Measurements from ENCODE around the gene CIAO1. TPM values are rescaled to one million over a fixed set of nuclear protein-coding genes. Genes with fewer than 3 reads are reported as not detected.
A peak's percentile ranks its signal among the peaks of the same experiment; 100 is the strongest.
"Not testable (repeated sequence)": the region's sequence is repeated elsewhere in the genome, so short reads cannot be mapped to it uniquely, and the experiment has no call there.

The CIAO1 gene
- total RNA-seq, 2 experiments from 2014 or later = 67.0 to 76.8 TPM

DNA sequence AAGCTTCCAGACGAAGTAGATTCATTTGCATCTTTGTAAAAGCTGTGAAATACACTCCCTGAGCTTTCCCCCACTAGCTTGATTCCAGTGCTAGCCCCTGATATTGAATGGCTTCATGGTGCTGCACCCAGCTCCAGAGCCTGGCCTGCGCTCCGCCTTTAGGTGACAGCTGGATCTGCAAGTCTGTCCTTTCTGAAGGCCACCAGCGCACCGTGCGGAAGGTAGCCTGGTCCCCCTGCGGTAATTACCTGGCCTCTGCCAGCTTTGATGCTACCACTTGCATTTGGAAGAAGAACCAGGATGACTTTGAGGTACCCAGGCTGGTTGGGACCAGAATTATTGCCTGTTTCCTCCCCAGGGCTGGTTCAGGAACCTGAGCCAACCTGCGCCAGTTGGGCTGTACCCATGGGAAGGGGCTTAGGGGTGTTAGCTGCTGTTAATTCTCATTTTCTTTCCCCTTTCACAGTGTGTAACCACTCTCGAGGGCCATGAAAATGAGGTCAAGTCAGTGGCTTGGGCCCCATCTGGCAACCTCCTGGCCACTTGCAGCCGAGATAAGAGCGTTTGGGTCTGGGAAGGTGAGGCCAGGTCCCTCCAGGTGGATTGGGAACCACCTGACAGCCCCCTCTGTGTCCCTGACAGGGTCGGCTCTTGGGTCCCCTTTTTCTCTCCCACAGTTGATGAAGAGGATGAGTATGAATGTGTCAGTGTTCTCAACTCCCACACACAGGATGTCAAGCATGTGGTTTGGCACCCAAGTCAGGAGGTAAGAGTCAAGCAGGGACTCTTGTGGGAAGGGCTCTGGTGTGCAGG, 1.3 kb downstream of the CIAO1 start:
- H3K4me3 Mint-ChIP-seq = peak overlapping the region; percentile 96
- peak overlapping the region; percentile 81 for H3K27ac Mint-ChIP-seq
- peaks cover 39% of the 10 kb centered on the region for H3K4me1 Mint-ChIP-seq
- H3K36me3 Mint-ChIP-seq = peaks cover 32% of the 10 kb centered on the region
- CTCF ChIA-PET = interaction anchor here (0.6 to 2.8 kb wide), 18 partner anchors 17 to 878 kb away, joined by 3 to 19 read pairs (median 4); partner anchors contain the start of genes ASTL and STARD7
- ATAC-seq (no peak), DNase-seq (peak; percentile 75)
- no peaks in the 10 kb centered on the region for H3K27me3 Mint-ChIP-seq
- H3K9me3 Mint-ChIP-seq (ENCODE audit: low read depth) = no peaks in the 10 kb centered on the region

DNA sequence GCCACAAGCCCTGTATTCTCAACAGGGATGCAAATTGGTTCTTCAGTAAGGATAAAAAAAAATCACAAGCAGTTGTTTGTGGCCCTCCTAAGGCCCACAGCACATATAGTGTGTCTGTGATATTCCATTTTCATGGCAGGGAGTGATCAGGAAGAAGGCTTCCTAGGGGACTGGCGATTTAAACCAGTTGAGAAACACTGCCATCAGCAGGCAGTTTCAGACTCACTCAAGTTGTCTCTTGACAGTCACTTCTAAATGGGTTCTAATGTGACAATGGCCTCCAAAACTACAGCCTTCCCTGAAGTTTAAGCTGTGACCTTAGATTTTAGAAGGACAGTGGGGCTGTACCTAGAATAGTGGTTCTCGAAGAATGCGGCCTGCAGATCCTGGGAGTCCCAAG, 6.0 kb downstream of the CIAO1 start:
- CTCF ChIA-PET = interaction anchor here (1.1 kb wide), 1 partner anchor 64 kb away, joined by 3 read pairs; the partner anchor contains the start of gene NCAPH
- peaks cover 45% of the 10 kb centered on the region for H3K36me3 Mint-ChIP-seq

DNA sequence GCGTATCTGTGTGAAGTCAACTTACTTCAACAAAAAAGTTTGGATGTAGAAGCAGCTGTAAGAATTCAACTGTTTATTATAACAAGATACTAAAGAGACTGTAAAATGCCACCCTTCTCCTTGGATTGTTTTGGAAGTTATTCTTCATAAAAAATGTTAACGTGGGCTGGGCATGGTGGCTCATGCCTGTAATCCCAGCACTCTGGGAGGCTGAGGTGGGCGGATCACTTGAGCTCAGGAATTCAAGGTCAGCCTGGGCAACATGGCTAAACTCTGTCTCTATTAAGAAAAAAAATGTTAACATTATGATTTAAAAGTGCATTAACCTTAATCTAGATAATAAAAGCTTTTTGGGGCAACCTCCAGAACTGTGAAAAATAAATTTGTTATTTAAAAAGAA, 7.7 kb downstream of the CIAO1 start:
- CTCF ChIA-PET = interaction anchor here (0.7 to 1.3 kb wide), 3 partner anchors 62 to 559 kb away, joined by 3 to 4 read pairs (median 3); no protein-coding TSS in a partner anchor
- Mint-ChIP-seq H3K36me3 (peaks cover 52% of the 10 kb centered on the region), H3K27ac (no peak overlapping the region), H3K27me3 (no peaks in the 10 kb centered on the region), H3K4me1 (peaks cover 4% of the 10 kb centered on the region), H3K9me3 (ENCODE audit: low read depth) (no peaks in the 10 kb centered on the region), H3K4me3 (no peak overlapping the region)
- DNase-seq (no peak), ATAC-seq (no peak)

More for the DNA sequence above, 6.0 kb downstream of the CIAO1 start:
- no peak for ATAC-seq
- no peak for DNase-seq
- H3K4me1 Mint-ChIP-seq = peaks cover 19% of the 10 kb centered on the region
- no peak overlapping the region for H3K4me3 Mint-ChIP-seq
- H3K27ac Mint-ChIP-seq = no peak overlapping the region
- H3K27me3 Mint-ChIP-seq = no peaks in the 10 kb centered on the region
- H3K9me3 Mint-ChIP-seq (ENCODE audit: low read depth) = no peaks in the 10 kb centered on the region

DNA sequence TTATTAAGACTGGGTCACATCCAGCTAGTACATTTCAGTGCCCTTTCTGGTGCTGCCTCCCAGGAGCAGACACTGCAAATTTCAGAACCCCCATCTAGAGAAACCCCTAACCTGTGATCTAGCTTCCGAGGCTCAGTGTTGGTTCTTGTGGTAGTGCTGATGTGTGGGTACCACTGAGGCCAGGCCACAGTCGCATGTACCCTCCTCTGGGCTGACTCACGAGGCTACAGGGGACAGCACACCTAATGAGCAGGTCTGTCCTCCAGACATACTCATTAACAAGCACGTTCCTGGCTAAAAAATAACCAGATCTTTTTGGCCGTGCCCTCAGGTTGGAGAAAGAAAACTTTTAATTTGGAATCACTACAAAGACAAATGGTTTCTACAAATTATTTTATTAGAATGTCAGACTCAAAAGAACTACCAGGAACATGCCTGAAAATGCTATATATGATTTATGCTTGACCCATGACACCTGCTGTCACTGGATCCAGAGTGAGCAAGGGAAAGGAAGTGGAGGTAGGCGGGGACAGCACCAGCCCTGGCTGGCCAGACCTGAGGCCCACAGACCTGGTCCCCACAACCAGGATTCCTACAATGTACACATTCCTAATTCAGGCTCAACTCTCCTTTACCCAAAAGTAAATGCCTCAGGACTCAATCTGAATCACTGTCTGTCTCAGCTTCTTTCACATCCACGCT, 8.5 kb downstream of the CIAO1 start:
- no peak for DNase-seq
- CTCF ChIA-PET = no interaction called here
- H3K9me3 Mint-ChIP-seq (ENCODE audit: low read depth) = no peaks in the 10 kb centered on the region
- H3K4me1 Mint-ChIP-seq = peaks cover 4% of the 10 kb centered on the region
- H3K36me3 Mint-ChIP-seq = peaks cover 57% of the 10 kb centered on the region
- peak overlapping the region; percentile 36 for H3K27ac Mint-ChIP-seq
- no peak for ATAC-seq
- no peaks in the 10 kb centered on the region for H3K27me3 Mint-ChIP-seq
- no peak overlapping the region for H3K4me3 Mint-ChIP-seq

DNA sequence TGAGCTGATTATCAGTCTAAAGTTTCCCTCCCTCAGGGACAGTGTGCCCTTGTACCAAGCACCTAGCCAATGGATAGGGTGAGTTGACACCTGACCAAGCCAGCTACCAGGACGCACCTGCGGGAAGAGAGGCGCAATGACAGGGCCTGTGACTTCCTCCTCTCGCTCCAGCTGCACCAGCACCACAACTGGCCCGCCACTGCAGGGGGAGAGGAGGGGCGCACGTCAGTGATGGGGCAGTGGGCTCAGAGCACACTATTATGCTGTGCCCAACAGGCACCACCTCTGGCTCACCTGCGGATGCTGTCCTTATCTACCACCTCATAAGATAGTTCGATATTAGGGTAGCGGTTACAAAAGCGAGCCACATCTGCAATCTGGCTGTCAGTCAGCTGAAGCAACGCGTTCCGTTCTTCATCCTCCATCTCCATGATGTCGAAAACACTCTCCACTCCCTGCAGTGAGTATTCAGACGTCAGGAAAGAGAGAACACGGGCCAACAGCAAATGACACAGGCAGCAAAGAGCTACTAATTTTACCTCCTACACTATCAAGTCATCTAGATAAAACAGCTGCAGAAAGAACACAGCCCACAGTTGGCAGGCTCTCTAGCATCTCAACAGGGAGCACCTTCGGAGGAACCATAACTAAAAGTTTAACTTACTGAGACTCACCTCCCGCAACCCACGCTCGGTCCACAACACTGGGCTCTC, 10.9 kb downstream of the CIAO1 start:
- CTCF ChIA-PET = no interaction called here
- Mint-ChIP-seq H3K4me1 (peaks cover 4% of the 10 kb centered on the region), H3K27ac (no peak overlapping the region), H3K27me3 (no peaks in the 10 kb centered on the region), H3K9me3 (ENCODE audit: low read depth) (no peaks in the 10 kb centered on the region), H3K36me3 (peaks cover 60% of the 10 kb centered on the region), H3K4me3 (no peak overlapping the region)
- DNase-seq = no peak
- ATAC-seq = no peak

DNA sequence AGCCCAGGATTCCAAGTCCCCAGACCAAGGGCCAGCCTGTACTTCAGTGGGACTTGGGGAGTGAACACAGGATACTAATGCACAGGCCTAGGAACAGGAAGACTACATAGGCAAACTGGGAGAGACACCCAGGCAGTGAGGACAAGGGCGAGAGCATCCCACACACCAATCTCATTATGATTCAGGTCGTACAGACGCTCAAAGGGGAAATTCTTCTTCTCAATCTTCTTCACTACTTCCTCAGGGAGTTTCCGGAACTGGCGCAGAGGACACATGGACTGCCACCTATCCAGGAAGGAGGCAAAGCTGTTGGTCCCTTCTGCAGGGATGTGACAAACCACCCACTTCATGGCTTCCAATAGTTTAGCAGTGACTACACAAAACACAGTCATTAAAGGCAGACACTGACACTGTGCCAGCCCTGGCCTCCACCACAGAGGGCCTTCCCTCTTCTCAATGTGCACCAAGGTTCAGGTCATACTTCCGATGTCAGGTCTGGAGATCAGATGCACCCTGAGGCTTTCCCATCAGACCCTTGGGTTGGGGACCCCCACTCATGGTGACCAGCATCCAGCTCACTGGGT, 21.3 kb downstream of the CIAO1 start:
- Mint-ChIP-seq H3K4me1 (no peaks in the 10 kb centered on the region), H3K27me3 (no peaks in the 10 kb centered on the region), H3K36me3 (peaks cover 79% of the 10 kb centered on the region), H3K27ac (no peak overlapping the region), H3K4me3 (no peak overlapping the region), H3K9me3 (ENCODE audit: low read depth) (no peaks in the 10 kb centered on the region)
- ATAC-seq (no peak), DNase-seq (no peak)
- CTCF ChIA-PET = interaction anchor here (1.1 kb wide), 1 partner anchor 8 kb away, joined by 3 read pairs; no protein-coding TSS in a partner anchor

DNA sequence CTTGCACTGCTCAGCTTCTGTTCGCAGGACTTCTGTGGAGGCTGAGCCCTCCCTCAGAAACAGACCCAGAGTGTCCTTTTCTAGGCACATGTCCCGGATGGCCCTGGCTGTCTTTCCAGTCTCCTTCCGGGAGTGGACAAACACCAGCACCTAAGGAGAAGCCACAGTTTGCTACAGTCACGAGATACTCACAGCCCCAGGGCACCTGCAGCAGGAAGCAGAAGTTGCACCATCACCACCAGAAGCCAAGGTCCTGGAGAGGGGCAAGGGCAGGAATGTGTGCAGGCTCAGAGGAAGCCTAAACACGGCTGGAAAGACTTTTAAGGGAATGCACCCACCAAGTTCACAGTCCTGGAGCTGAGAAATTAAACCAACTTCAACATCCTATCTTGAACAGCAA, 25.7 kb downstream of the CIAO1 start:
- CTCF ChIA-PET = interaction anchor here (0.9 kb wide), 1 partner anchor 118 kb away, joined by 3 read pairs; no protein-coding TSS in a partner anchor

DNA sequence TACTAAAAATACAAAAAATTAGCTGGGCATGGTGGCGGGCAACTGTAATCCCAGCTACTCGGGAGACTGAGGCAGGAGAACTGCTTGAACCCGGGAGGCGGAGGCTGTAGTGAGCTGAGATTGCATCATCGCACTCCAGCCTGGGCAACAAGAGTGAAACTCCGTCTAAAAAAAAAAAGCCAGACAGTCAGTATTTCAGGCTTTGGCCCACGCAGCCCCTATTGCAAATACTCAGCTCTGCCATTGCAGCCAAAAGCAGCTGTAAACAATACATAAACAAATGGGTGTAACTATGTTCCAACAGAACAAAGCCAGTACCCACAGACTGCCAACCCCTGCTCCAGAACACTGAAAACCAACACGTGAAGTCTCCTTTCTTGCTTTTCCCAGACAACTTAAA, 28.2 kb downstream of the CIAO1 start:
- H3K36me3 Mint-ChIP-seq = peaks cover 86% of the 10 kb centered on the region
- CTCF ChIA-PET = interaction anchor here (0.6 to 1.1 kb wide), 3 partner anchors 27 to 54 kb away, joined by 3 to 6 read pairs (median 3); no protein-coding TSS in a partner anchor
- H3K27ac Mint-ChIP-seq; H3K4me3 Mint-ChIP-seq; H3K4me1 Mint-ChIP-seq; DNase-seq; H3K9me3 Mint-ChIP-seq (ENCODE audit: low read depth); H3K27me3 Mint-ChIP-seq; ATAC-seq: not testable (repeated sequence)

More for the DNA sequence above, 25.7 kb downstream of the CIAO1 start:
- ATAC-seq = no peak
- Mint-ChIP-seq H3K27me3 (no peaks in the 10 kb centered on the region), H3K4me1 (no peaks in the 10 kb centered on the region), H3K9me3 (ENCODE audit: low read depth) (no peaks in the 10 kb centered on the region), H3K36me3 (peaks cover 80% of the 10 kb centered on the region), H3K27ac (no peak overlapping the region), H3K4me3 (no peak overlapping the region)
- DNase-seq = no peak

DNA sequence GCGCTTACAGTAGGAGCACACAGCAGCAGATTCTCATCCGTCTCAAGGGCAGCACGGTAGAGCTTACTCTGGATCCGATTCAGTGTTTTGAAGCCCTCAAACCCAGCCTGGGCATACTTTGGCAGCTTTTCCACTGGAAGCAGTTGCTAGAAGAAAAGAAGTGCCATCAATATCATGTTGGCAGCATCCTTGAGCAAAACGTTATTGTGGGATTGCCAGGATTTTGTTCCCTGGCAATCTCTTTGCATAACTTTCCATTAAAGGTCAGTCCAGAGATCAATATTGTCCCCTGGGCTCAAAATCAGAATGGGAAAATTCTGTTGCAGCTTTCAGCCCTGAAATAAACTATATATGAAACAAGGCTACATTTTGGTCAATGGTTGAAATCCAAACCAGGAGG, 30.9 kb downstream of the CIAO1 start:
- H3K9me3 Mint-ChIP-seq (ENCODE audit: low read depth) = no peaks in the 10 kb centered on the region
- H3K36me3 Mint-ChIP-seq = peaks cover 77% of the 10 kb centered on the region
- peaks cover 12% of the 10 kb centered on the region for H3K4me1 Mint-ChIP-seq
- CTCF ChIA-PET = no interaction called here
- no peak overlapping the region for H3K4me3 Mint-ChIP-seq
- H3K27me3 Mint-ChIP-seq = no peaks in the 10 kb centered on the region
- DNase-seq (no peak), ATAC-seq (no peak)
- no peak overlapping the region for H3K27ac Mint-ChIP-seq

DNA sequence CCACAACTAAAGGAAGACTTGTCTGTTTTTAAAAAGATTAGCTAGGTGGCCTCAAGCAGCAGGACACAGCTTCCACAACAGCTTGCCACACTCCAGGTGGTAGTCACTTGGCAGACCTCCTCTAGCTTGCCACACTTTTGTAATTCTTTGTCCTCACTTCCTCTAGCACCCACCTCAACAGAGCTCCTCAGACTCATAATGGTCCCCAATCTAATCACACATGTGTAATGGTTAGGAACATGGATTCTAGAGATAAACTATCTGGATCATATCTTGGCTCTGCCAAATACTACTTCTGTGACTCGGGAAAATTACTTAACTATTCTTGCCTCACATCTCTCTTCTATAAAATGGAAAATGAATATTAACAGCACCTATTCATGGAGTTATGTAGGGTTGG, 35.8 kb downstream of the CIAO1 start:
- no peaks in the 10 kb centered on the region for H3K9me3 Mint-ChIP-seq (ENCODE audit: low read depth)
- no peaks in the 10 kb centered on the region for H3K27me3 Mint-ChIP-seq
- peaks cover 50% of the 10 kb centered on the region for H3K4me1 Mint-ChIP-seq
- peak overlapping the region; percentile 13 for H3K27ac Mint-ChIP-seq
- DNase-seq (no peak), ATAC-seq (no peak)
- H3K36me3 Mint-ChIP-seq = peaks cover 73% of the 10 kb centered on the region
- CTCF ChIA-PET = interaction anchor here (1.9 kb wide), 1 partner anchor 18 kb away, joined by 8 read pairs; no protein-coding TSS in a partner anchor
- no peak overlapping the region for H3K4me3 Mint-ChIP-seq

DNA sequence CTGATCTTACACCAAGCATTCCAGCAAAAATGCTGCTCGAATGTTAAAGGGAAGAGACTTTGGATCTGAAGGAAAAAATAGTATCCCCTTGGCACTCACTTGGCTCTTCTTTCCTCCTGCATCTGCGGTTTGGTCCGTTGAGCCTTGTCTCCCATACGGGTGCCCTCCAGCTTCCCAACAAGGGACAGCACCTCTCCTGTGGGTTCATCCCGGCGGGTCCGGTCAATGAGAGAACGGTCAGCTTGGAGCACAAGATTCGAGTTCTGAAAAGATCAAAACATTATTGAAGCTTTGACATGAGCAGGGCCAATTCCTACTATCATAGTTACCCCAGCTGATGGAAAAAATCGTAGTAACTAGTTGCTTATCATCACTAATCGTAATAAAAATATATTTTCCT, 38.6 kb downstream of the CIAO1 start:
- peaks cover 53% of the 10 kb centered on the region for H3K36me3 Mint-ChIP-seq
- DNase-seq (no peak), ATAC-seq (no peak)
- CTCF ChIA-PET = interaction anchor here (0.6 to 3.5 kb wide), 6 partner anchors 16 to 52 kb away, joined by 3 to 17 read pairs (median 4); no protein-coding TSS in a partner anchor
- peak overlapping the region; percentile 97 for H3K27ac Mint-ChIP-seq
- H3K9me3 Mint-ChIP-seq (ENCODE audit: low read depth) = no peaks in the 10 kb centered on the region
- no peaks in the 10 kb centered on the region for H3K27me3 Mint-ChIP-seq
- H3K4me1 Mint-ChIP-seq = peaks cover 58% of the 10 kb centered on the region
- H3K4me3 Mint-ChIP-seq = peak overlapping the region; percentile 100

DNA sequence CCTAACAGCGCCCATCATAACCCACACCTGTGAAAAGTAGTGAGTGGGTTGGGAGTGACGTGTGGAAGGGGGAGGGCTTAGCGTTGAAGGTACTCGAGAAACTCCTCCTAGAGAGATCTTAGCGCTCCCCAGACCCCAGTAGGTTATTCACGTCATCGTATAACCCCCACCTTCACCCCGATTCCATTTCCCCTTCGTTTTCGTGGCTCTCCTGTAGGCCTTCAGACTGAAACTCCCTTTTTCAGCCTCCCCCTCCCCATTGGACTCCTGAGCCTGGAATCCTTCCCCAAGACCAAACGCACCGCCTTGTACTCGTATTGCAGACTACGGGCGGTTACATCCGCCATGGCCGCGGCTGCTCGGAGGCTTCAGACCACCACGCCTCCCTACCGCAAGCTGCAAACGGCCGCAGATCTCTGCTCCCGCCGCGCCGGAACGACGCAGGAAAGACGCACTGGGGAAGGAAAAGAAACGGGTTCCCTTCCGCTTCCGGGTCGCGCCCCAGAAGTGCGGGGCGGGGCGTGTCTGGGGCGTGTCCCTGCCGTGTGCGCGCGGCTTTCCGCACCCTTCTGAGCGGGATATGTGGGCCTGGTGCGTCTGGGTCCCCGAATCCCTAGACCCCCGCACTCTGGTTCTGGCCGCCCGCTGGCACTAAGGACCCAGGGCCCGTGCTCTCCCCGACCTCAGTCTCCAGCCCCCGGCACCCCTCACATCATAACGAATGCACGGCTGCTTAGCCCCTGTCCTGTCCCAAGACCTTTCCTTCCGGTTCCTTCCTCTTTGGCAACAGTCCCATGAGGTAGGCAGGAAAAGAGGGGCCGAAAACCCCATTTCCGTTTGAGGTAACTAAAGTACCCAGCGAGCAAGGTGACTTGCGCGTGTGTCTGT, 39.3 kb downstream of the CIAO1 start, which contains the start of gene SNRNP200:
TSS of gene SNRNP200 (minus strand) at position 456 of the 888 bp plus-strand sequence. CDS start at position 347, 109 bp downstream.
- peak within 1 kb of the TSS; percentile 100 for H3K4me3 Mint-ChIP-seq
- H3K9me3 Mint-ChIP-seq (ENCODE audit: low read depth) = no peaks in the 10 kb centered on the region
- H3K36me3 Mint-ChIP-seq = peaks cover 52% of the 10 kb centered on the region
- CTCF ChIA-PET = interaction anchor here (0.6 to 3.5 kb wide), 10 partner anchors 11 to 249 kb away, joined by 3 to 17 read pairs (median 4); no protein-coding TSS in a partner anchor
- ATAC-seq = peak; percentile 95
- peak; percentile 94 for DNase-seq
- H3K4me1 Mint-ChIP-seq = peaks cover 63% of the 10 kb centered on the region
- H3K27me3 Mint-ChIP-seq = no peaks in the 10 kb centered on the region
- H3K27ac Mint-ChIP-seq = peak within 1 kb of the TSS; percentile 97

All from activated CD8-positive, alpha-beta memory T cell treated with anti-CD3 and anti-CD28 coated beads, Interleukin-2, amount 10 ng/mL, durations not matched to agents 7 days and 5 days (primary cell).